Measurements from ENCODE around the gene BRD7. TPM values are rescaled to one million over a fixed set of nuclear protein-coding genes. Genes with fewer than 3 reads are reported as not detected.

The BRD7 gene
- total and polyA plus RNA-seq, 2 donors (not counting 1 experiment from before 2014, with no cell fraction given): 29.8 to 64.5 TPM

- H3K36me3 ChIP-seq (replicated peaks in 1 of 2; ENCODE audit: control extremely low read depth in 1 of 2, control insufficient read depth in 1 of 2, extremely low read depth in 1 of 2, insufficient read depth in 2 of 2, low read length in 1 of 2): no peaks in the 10 kb centered on the region
- intact Hi-C loops (cut with micrococcal nuclease): loop anchor here (2.0 kb wide), 1 partner anchor 433 kb away; no protein-coding TSS in a partner anchor
- H3K27me3 ChIP-seq (replicated peaks in 1 of 4; ENCODE audit: control extremely low read depth in 1 of 4, control insufficient read depth in 3 of 4, insufficient read depth in 4 of 4, low read length in 3 of 4): peaks cover 0 to 7% (median 0%) of the 10 kb centered on the region in 4 experiments
- POLR2A ChIA-PET: no interaction called here
- 93% methylated on average over 9 of the region's 9 CpGs for WGBS (ENCODE audit: insufficient coverage)
- no peak overlapping the region for H2AFZ ChIP-seq (ENCODE audit: insufficient read depth, low read depth, low read length, poor library complexity, severe bottlenecking)
- ATAC-seq (ENCODE audit: low read depth): no peak
- peaks cover 9% of the 10 kb centered on the region for H3K79me2 ChIP-seq (ENCODE audit: control insufficient read depth, insufficient read depth, low read length)
- H3K4me3 ChIP-seq (ENCODE audit: control extremely low read depth in 1 of 5, extremely low read depth in 1 of 5, insufficient read depth in 1 of 5, low read depth in 2 of 5, low read length in 4 of 5): no peak overlapping the region
- Mint-ChIP-seq H3K4me3 (no peak overlapping the region), H3K4me1 (peaks cover 7% of the 10 kb centered on the region), H3K27ac (no peak overlapping the region), H3K27me3 (peaks cover 20% of the 10 kb centered on the region), H3K9me3 (ENCODE audit: insufficient read depth) (no peaks in the 10 kb centered on the region)
- H3K9me3 ChIP-seq (ENCODE audit: control extremely low read depth in 1 of 3, control insufficient read depth in 2 of 3, insufficient read depth in 1 of 3, low read length in 2 of 3): no peaks in the 10 kb centered on the region
- TF ChIP-seq EZH2 (IDR thresholded peaks at IDR 0.05; ENCODE audit: borderline replicate concordance, insufficient read depth, low read depth, low read length, poor library complexity, severe bottlenecking) (no peak), CTCF (IDR thresholded peaks at IDR 0.05) (no peak)
- H3K9ac ChIP-seq (ENCODE audit: low read length): no peak overlapping the region
- no peak overlapping the region for H3K27ac ChIP-seq (ENCODE audit: low read length in 2 of 2)
- CTCF ChIA-PET: interaction anchor here (1.4 to 2.6 kb wide), 2 partner anchors 293 to 373 kb away, joined by 3 to 14 read pairs; no protein-coding TSS in a partner anchor
- peaks cover 4 to 5% of the 10 kb centered on the region in 2 donors for H3K4me1 ChIP-seq (ENCODE audit: control insufficient read depth in 2 of 2, insufficient read depth in 2 of 2, low read length in 2 of 2)
- H4K20me1 ChIP-seq (ENCODE audit: control insufficient read depth, insufficient read depth, low read length, poor library complexity, severe bottlenecking): no peaks in the 10 kb centered on the region
- H3K4me2 ChIP-seq (replicated peaks; ENCODE audit: low read depth, low read length, poor library complexity, severe bottlenecking): no peak overlapping the region
- no peak for DNase-seq
These were observed 5.0 kb upstream of the BRD7 start for GRCh38 chr16:50373780-50374179.

DNA sequence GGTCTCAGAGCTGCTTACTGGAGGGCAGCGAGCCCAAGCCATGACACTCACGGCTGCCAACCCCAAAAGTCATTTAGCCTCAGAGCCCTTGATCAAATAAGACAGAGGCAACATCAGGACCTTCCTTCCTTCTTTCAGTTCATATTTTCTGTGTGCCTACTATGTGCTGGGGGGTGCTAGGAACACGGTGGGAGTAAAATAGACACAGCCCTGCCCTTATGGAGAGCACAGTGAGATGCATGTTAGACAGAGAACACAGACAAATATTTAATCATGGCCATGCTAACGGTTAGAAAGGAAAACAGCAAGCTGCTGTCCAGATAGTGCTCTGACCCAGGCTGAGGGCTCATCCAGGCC is 4.5 kb upstream of the BRD7 start:
- no peak overlapping the region for H3K4me3 Mint-ChIP-seq
- POLR2A ChIA-PET: no interaction called here

More for the DNA sequence above, 4.5 kb upstream of the BRD7 start:
- CTCF ChIA-PET: interaction anchor here (1.4 to 5.0 kb wide), 3 partner anchors 18 to 373 kb away, joined by 3 to 26 read pairs (median 14); no protein-coding TSS in a partner anchor
- no peak overlapping the region for H3K4me2 ChIP-seq (replicated peaks; ENCODE audit: low read depth, low read length, poor library complexity, severe bottlenecking)
- DNase-seq (no peak), ATAC-seq (ENCODE audit: low read depth) (no peak)
- peaks cover 4 to 5% of the 10 kb centered on the region in 2 donors for H3K4me1 ChIP-seq (ENCODE audit: control insufficient read depth in 2 of 2, insufficient read depth in 2 of 2, low read length in 2 of 2)
- H3K27ac ChIP-seq (ENCODE audit: low read length in 2 of 2): no peak overlapping the region
- H3K36me3 ChIP-seq (replicated peaks in 1 of 2; ENCODE audit: control extremely low read depth in 1 of 2, control insufficient read depth in 1 of 2, extremely low read depth in 1 of 2, insufficient read depth in 2 of 2, low read length in 1 of 2): no peaks in the 10 kb centered on the region
- no peak for TF ChIP-seq EZH2 (IDR thresholded peaks at IDR 0.05; ENCODE audit: borderline replicate concordance, insufficient read depth, low read depth, low read length, poor library complexity, severe bottlenecking)
- TF ChIP-seq CTCF (IDR thresholded peaks at IDR 0.05): no peak
- peaks cover 11% of the 10 kb centered on the region for H3K79me2 ChIP-seq (ENCODE audit: control insufficient read depth, insufficient read depth, low read length)
- no peaks in the 10 kb centered on the region for H3K9me3 Mint-ChIP-seq (ENCODE audit: insufficient read depth)
- intact Hi-C loops (cut with micrococcal nuclease): no loop called here
- no peaks in the 10 kb centered on the region for H4K20me1 ChIP-seq (ENCODE audit: control insufficient read depth, insufficient read depth, low read length, poor library complexity, severe bottlenecking)
- no peak overlapping the region for H2AFZ ChIP-seq (ENCODE audit: insufficient read depth, low read depth, low read length, poor library complexity, severe bottlenecking)
- H3K4me3 ChIP-seq (ENCODE audit: control extremely low read depth in 1 of 5, extremely low read depth in 1 of 5, insufficient read depth in 1 of 5, low read depth in 2 of 5, low read length in 4 of 5): no peak overlapping the region
- H3K27me3 ChIP-seq (replicated peaks in 1 of 4; ENCODE audit: control extremely low read depth in 1 of 4, control insufficient read depth in 3 of 4, insufficient read depth in 4 of 4, low read length in 3 of 4): peaks cover 0 to 4% (median 0%) of the 10 kb centered on the region in 4 experiments
- peaks cover 20% of the 10 kb centered on the region for H3K27me3 Mint-ChIP-seq
- no peaks in the 10 kb centered on the region for H3K9me3 ChIP-seq (ENCODE audit: control extremely low read depth in 1 of 3, control insufficient read depth in 2 of 3, insufficient read depth in 1 of 3, low read length in 2 of 3)
- no peak overlapping the region for H3K27ac Mint-ChIP-seq
- 100% methylated on average over 3 of the region's 4 CpGs for whole genome bisulfite sequencing (ENCODE audit: insufficient coverage)
- H3K4me1 Mint-ChIP-seq: peaks cover 7% of the 10 kb centered on the region
- no peak overlapping the region for H3K9ac ChIP-seq (ENCODE audit: low read length)
